ENCODE results near the gene EREG.

Gene EREG

GRCh38 chr4:74385386-74385785 is 20.4 kb downstream of the EREG start:
- no peak for DNase-seq (ENCODE audit: low read depth)
- TF ChIP-seq CTCF (conservative IDR thresholded peaks at IDR 0.05; ENCODE audit: low read depth, low read length): no peak
- H3K4me3 ChIP-seq (ENCODE audit: low read depth, low read length): no peak overlapping the region

- DNase-seq (ENCODE audit: low read depth): no peak
- TF ChIP-seq CTCF (conservative IDR thresholded peaks at IDR 0.05; ENCODE audit: low read depth, low read length): no peak
- H3K4me3 ChIP-seq (ENCODE audit: low read depth, low read length): no peak overlapping the region
Observed at GRCh38 chr4:74386159-74386558, 21.2 kb downstream of the EREG start.

DNA sequence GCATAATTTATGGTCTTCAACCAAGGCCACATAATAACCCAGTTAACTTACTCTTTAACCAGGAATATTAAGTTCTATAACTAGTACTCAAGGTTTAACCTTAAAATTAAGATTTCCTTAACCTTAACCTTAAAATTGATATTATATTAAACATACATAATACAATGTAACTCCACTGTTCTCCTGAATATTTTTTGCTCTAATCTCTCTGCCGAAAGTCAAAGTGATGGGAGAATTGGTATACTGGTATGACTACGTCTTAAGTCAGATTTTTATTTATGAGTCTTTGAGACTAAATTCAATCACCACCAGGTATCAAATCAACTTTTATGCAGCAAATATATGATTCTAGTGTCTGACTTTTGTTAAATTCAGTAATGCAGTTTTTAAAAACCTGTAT is 22.8 kb downstream of the EREG start:
- no peak for TF ChIP-seq CTCF (conservative IDR thresholded peaks at IDR 0.05; ENCODE audit: low read depth, low read length)
- no peak for DNase-seq (ENCODE audit: low read depth)
- H3K4me3 ChIP-seq (ENCODE audit: low read depth, low read length): no peak overlapping the region

DNA sequence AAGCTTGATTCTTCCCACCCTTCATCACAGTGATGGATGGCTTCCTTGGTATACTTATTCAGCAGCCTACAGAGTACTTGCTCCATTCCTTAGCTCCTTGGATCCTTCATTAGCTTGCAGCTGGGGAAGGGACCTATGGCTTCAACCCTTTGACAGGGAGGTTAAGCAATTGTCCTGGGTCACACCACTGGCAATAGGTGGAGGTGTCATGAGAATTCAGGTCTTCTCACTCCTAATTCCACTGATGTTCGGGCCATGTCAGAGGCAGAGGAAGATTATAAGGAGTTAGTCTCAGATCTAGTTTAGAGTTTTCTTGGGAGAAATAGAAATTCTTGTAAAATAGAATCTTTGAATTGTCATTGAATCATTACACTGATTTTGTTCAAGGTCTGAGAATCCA is 24.5 kb downstream of the EREG start:
- no peak for TF ChIP-seq CTCF (conservative IDR thresholded peaks at IDR 0.05; ENCODE audit: low read depth, low read length)
- H3K4me3 ChIP-seq (ENCODE audit: low read depth, low read length): no peak overlapping the region

GRCh38 chr4:74390677-74391076 is 25.7 kb downstream of the EREG start:
- no peak for TF ChIP-seq CTCF (conservative IDR thresholded peaks at IDR 0.05; ENCODE audit: low read depth, low read length)
- no peak for DNase-seq (ENCODE audit: low read depth)
- no peak overlapping the region for H3K4me3 ChIP-seq (ENCODE audit: low read depth, low read length)

More for the DNA sequence above, 24.5 kb downstream of the EREG start:
- no peak for DNase-seq (ENCODE audit: low read depth)

DNA sequence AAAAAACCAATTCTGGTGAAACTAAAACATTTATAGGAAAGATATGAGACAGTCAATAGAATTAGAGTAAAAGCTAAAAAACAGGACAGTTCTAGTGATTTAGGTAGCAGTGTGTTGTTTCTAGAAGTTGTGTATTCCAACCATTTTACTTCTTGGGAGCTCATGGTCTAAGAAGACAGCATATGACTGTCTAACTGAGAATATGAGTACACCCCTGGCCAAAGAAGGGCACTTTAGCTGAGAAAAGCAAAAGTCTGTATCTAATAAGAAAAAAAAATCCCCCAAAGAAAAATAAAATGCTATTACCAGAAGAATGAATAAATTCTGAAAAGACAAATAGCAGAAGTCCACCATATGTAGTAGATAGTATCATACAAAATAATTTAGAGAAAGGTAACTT is 26.4 kb downstream of the EREG start:
- no peak overlapping the region for H3K4me3 ChIP-seq (ENCODE audit: low read depth, low read length)
- TF ChIP-seq CTCF (conservative IDR thresholded peaks at IDR 0.05; ENCODE audit: low read depth, low read length): no peak
- DNase-seq (ENCODE audit: low read depth): no peak

DNA sequence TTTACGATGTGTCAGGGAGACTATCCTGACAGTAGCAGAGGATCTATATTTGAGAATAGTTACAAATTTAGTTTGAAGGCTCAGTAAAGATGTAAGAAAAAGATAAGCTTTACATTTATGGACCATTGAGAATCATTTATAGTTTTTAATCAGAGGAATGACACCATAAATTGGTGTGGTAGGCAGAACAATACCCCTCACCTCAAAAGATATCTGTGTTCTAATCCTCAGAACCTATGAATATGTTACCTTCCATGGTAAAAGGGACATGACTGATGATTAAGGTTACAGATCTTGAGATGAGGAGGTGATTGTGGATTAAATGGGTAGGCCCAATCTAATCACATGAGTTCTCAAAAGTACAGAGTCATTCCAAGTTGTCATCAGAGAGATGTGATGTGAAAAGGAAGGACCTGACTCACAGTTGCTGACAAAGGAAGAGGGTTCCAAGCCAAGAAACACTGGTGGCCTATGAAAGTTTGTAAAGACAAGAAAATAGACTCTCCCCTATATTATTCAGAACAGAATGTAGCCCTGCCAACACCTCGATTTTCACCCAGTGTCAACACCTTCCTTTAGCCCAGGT is 27.0 kb downstream of the EREG start:
- DNase-seq (ENCODE audit: low read depth): no peak
- TF ChIP-seq CTCF (conservative IDR thresholded peaks at IDR 0.05; ENCODE audit: low read depth, low read length): no peak
- H3K4me3 ChIP-seq (ENCODE audit: low read depth, low read length): no peak overlapping the region
